ENCODE results near the gene CORT.
A peak's percentile ranks its signal among the peaks of the same experiment; 100 is the strongest.
"Not testable (repeated sequence)": the region's sequence is repeated elsewhere in the genome, so short reads cannot be mapped to it uniquely, and the experiment has no call there.

The CORT gene

GRCh38 chr1:10456048-10456447, 6.2 kb downstream of the CORT start:
- H3K27ac ChIP-seq: no peak overlapping the region

GRCh38 chr1:10456661-10457060, 6.8 kb downstream of the CORT start:
- TF ChIP-seq ZFX (IDR thresholded peaks at IDR 0.05; ENCODE audit: borderline replicate concordance) (no peak), CTCF (IDR thresholded peaks at IDR 0.05) (no peak)
- no peak overlapping the region for H3K27ac ChIP-seq

More at GRCh38 chr1:10456048-10456447, 6.2 kb downstream of the CORT start:
- TF ChIP-seq ZFX (IDR thresholded peaks at IDR 0.05; ENCODE audit: borderline replicate concordance) (no peak), CTCF (IDR thresholded peaks at IDR 0.05) (no peak)

GRCh38 chr1:10457462-10457861, 7.6 kb downstream of the CORT start:
- H3K27ac ChIP-seq: not testable (repeated sequence)

GRCh38 chr1:10457875-10458274, 8.0 kb downstream of the CORT start:
- no peak overlapping the region for H3K27ac ChIP-seq
- TF ChIP-seq CTCF (IDR thresholded peaks at IDR 0.05) (no peak), ZFX (IDR thresholded peaks at IDR 0.05; ENCODE audit: borderline replicate concordance) (no peak)

- TF ChIP-seq CTCF (IDR thresholded peaks at IDR 0.05) (no peak), ZFX (IDR thresholded peaks at IDR 0.05; ENCODE audit: borderline replicate concordance) (no peak)
- peak overlapping the region; percentile 23; the same call in 1 of the 2 replicates for H3K27ac ChIP-seq
These were observed 9.4 kb downstream of the CORT start for GRCh38 chr1:10459184-10459583.

GRCh38 chr1:10467078-10467477, 17.2 kb downstream of the CORT start:
- no peak overlapping the region for H3K27ac ChIP-seq
- no peak for TF ChIP-seq CTCF (IDR thresholded peaks at IDR 0.05)
- TF ChIP-seq ZFX (IDR thresholded peaks at IDR 0.05; ENCODE audit: borderline replicate concordance): no peak

GRCh38 chr1:10470043-10470442, 20.2 kb downstream of the CORT start:
- no peak overlapping the region for H3K27ac ChIP-seq
- no peak for TF ChIP-seq ZFX (IDR thresholded peaks at IDR 0.05; ENCODE audit: borderline replicate concordance)
- TF ChIP-seq CTCF (IDR thresholded peaks at IDR 0.05): no peak

Data from 22Rv1 (cell line).